Breast epithelium (tissue), 3 donors: ENCODE data around the gene LEP.

Source experiments
- CTCF ChIP-seq, 3 donors: fragments of 450-650 bp; IDR thresholded peaks; one replicate each; pipeline ENCODE4 v1.5.1; 2016 to 2017; ENCODE audit warnings: antibody characterized with exemption in 3 of 3, mild to moderate bottlenecking in 3 of 3, moderate library complexity in 3 of 3
- POLR2AphosphoS5 ChIP-seq, 3 donors: sonication (generic); formaldehyde crosslinking; IDR thresholded peaks; one replicate each; pipeline ENCODE4 v1.6.1; 2017; ENCODE audit warnings: antibody characterized with exemption in 3 of 3

GRCh38 chr7:128235471-128235870 is 5.6 kb upstream of the LEP start:
- TF ChIP-seq POLR2AphosphoS5 (IDR thresholded peaks at IDR 0.05) (no peak), CTCF (IDR thresholded peaks at IDR 0.05) (no peak)
